GM13977 (cell line): Measurements from ENCODE around the gene IL17RB.

Experiments
- DNase-seq: peaks from one replicate; pipeline ENCODE4 v3.0.0; 2012; ENCODE audit warnings: low spot score
- CTCF ChIP-seq: IDR thresholded peaks from 2 replicates; pipeline ENCODE4 v1.5.1; 2012; ENCODE audit warnings: mild to moderate bottlenecking, control low read depth; ENCODE audit not compliant: insufficient read depth; ENCODE audit errors: extremely low read depth, missing control alignments
- in situ Hi-C: fragments of 300-500 bp; cut with MboI; formaldehyde crosslinking; loops from one replicate; pipeline ENCODE4 v1.12.0; 2022; ENCODE audit warnings: low sequenced_read_pairs, low pct_unique_long_range_greater_than_20kb, mixed read lengths, inconsistent platforms; ENCODE audit not compliant: unreplicated experiment

Gene IL17RB

GRCh38 chr3:53811143-53811927 lies 35.0 kb upstream of the IL17RB start:
- DNase-seq = no peak
- TF ChIP-seq CTCF = no peak
- in situ Hi-C loops = no loop called here

GRCh38 chr3:53812434-53812833 lies 33.9 kb upstream of the IL17RB start:
- peak; percentile 40 for DNase-seq
- in situ Hi-C loops = no loop called here
- TF ChIP-seq CTCF = no peak

- in situ Hi-C loops = no loop called here
- TF ChIP-seq CTCF = no peak
- DNase-seq = no peak
Measured at GRCh38 chr3:53813229-53813628, 33.1 kb upstream of the IL17RB start.

- in situ Hi-C loops = no loop called here
- TF ChIP-seq CTCF = no peak
- DNase-seq = no peak
Measured at GRCh38 chr3:53813876-53814275, 32.5 kb upstream of the IL17RB start.

- in situ Hi-C loops = no loop called here
- no peak for DNase-seq
- no peak for TF ChIP-seq CTCF
Measured at GRCh38 chr3:53815067-53815466, 31.3 kb upstream of the IL17RB start.

GRCh38 chr3:53815651-53816050 lies 30.7 kb upstream of the IL17RB start:
- no peak for TF ChIP-seq CTCF
- in situ Hi-C loops = no loop called here

More at GRCh38 chr3:53815651-53816050, 30.7 kb upstream of the IL17RB start:
- no peak for DNase-seq
